NCI-H128 (cell line): ENCODE results near the gene RUNX3.
"Not testable (repeated sequence)": the region's sequence is repeated elsewhere in the genome, so short reads cannot be mapped to it uniquely, and the experiment has no call there.

Source experiments
- DNase-seq: peaks from one replicate; lab custom pipeline; 2025; ENCODE audit not compliant: unreplicated experiment; lab: John Stamatoyannopoulos, UW

Gene RUNX3

GRCh38 chr1:24930260-24931145 lies at the start of gene RUNX3:
Gene RUNX3 (minus strand): TSS chr1:24930276. CDS start chr1:24929868, 408 bp downstream.
- DNase-seq, result peak; percentile 74

GRCh38 chr1:24979232-24979631 lies 49.2 kb upstream of the RUNX3 start:
- not testable (repeated sequence) for DNase-seq

- DNase-seq, result no peak
Measured at GRCh38 chr1:24978383-24979032, 48.4 kb upstream of the RUNX3 start.

GRCh38 chr1:24975391-24975790 lies 45.3 kb upstream of the RUNX3 start:
- DNase-seq, result no peak

- DNase-seq, result no peak
Measured at GRCh38 chr1:24973315-24973714, 43.2 kb upstream of the RUNX3 start.

GRCh38 chr1:24972915-24973242 lies 42.8 kb upstream of the RUNX3 start:
- DNase-seq, result no peak

- no peak for DNase-seq
Measured at GRCh38 chr1:24972221-24972914, 42.3 kb upstream of the RUNX3 start.

- DNase-seq, result no peak
Measured at GRCh38 chr1:24970926-24971875, 41.1 kb upstream of the RUNX3 start.

GRCh38 chr1:24970399-24970753 lies 40.3 kb upstream of the RUNX3 start:
- DNase-seq, result no peak

GRCh38 chr1:24969596-24970398 lies 39.7 kb upstream of the RUNX3 start:
- DNase-seq, result no peak

- no peak for DNase-seq
Measured at GRCh38 chr1:24968941-24969585, 39.0 kb upstream of the RUNX3 start.

GRCh38 chr1:24967962-24968361 lies 37.9 kb upstream of the RUNX3 start:
- DNase-seq, result no peak

GRCh38 chr1:24967555-24967954 lies 37.5 kb upstream of the RUNX3 start:
- no peak for DNase-seq

GRCh38 chr1:24966724-24967346 lies 36.8 kb upstream of the RUNX3 start:
- no peak for DNase-seq

- no peak for DNase-seq
Measured at GRCh38 chr1:24966121-24966723, 36.1 kb upstream of the RUNX3 start.

GRCh38 chr1:24965571-24965930 lies 35.5 kb upstream of the RUNX3 start:
- DNase-seq, result no peak

GRCh38 chr1:24964811-24965570 lies 34.9 kb upstream of the RUNX3 start:
- no peak for DNase-seq
